CD8-positive, alpha-beta memory T cell (primary cell): Measurements from ENCODE around the gene TMEM190. TPM values are rescaled to one million over a fixed set of nuclear protein-coding genes. Genes with fewer than 3 reads are reported as not detected.
A peak's percentile ranks its signal among the peaks of the same experiment; 100 is the strongest.
"Not testable (repeated sequence)": the region's sequence is repeated elsewhere in the genome, so short reads cannot be mapped to it uniquely, and the experiment has no call there.

Experiments used
- CTCF ChIA-PET: fragments of 350-600 bp; sonication (Branson Sonifier 250); formaldehyde crosslinking; loops from one replicate; lab custom pipeline; 2021; ENCODE audit warnings: antibody characterized with exemption; lab: Charles Lee
- POLR2A ChIA-PET: fragments of 350-600 bp; sonication (Branson Sonifier 250); formaldehyde crosslinking; loops from one replicate; lab custom pipeline; 2021; ENCODE audit warnings: antibody characterized with exemption; lab: Charles Lee
- DNase-seq, 5 donors: peaks; one replicate each; pipeline versions ENCODE4 v3.0.0 to v3.0.0-alpha.2; 2020 to 2022; ENCODE audit warnings: mixed read lengths in 1 of 5
- H3K27ac ChIP-seq: one replicate; pipeline ENCODE4 v1.7.0; 2013; ENCODE audit warnings: low read depth, mild to moderate bottlenecking, low read length, moderate library complexity
- H3K27me3 ChIP-seq: 2 replicates; pipeline ENCODE4 v1.7.0; 2013; ENCODE audit warnings: low read length, mild to moderate bottlenecking; ENCODE audit not compliant: insufficient read depth, poor library complexity, severe bottlenecking
- H3K36me3 ChIP-seq: 2 replicates; pipeline ENCODE4 v1.7.0; 2013; ENCODE audit warnings: mild to moderate bottlenecking, low read length, moderate library complexity; ENCODE audit not compliant: insufficient read depth
- H3K4me1 ChIP-seq: 2 replicates; pipeline ENCODE4 v1.7.0; 2013; ENCODE audit warnings: mild to moderate bottlenecking, low read length, moderate library complexity; ENCODE audit not compliant: insufficient read depth
- H3K4me3 ChIP-seq: 2 replicates; pipeline ENCODE4 v1.7.0; 2013; ENCODE audit warnings: mild to moderate bottlenecking, low read length
- H3K9me3 ChIP-seq: 2 replicates; pipeline ENCODE4 v1.7.0; 2013; ENCODE audit warnings: mild to moderate bottlenecking, low read length
- H3K27ac Mint-ChIP-seq, 8 donors: one replicate each; pipeline ENCODE4 v1.8.0; 2020 to 2021; ENCODE audit warnings: mixed read lengths in 8 of 8, mild to moderate bottlenecking in 6 of 8, inconsistent platforms in 3 of 8, moderate library complexity in 3 of 8
- H3K27me3 Mint-ChIP-seq, 2 donors: one replicate each; pipeline ENCODE4 v1.8.0; 2020 to 2021; ENCODE audit warnings: mixed read lengths in 2 of 2, mild to moderate bottlenecking in 1 of 2, moderate library complexity in 1 of 2
- H3K36me3 Mint-ChIP-seq, 3 donors: one replicate each; pipeline ENCODE4 v1.8.0; 2020 to 2021; ENCODE audit warnings: mixed read lengths in 3 of 3, inconsistent platforms in 1 of 3, mild to moderate bottlenecking in 1 of 3
- H3K4me1 Mint-ChIP-seq, 3 donors: one replicate each; pipeline ENCODE4 v1.8.0; 2020 to 2021; ENCODE audit warnings: mixed read lengths in 3 of 3, inconsistent platforms in 1 of 3, mild to moderate bottlenecking in 1 of 3
- H3K4me3 Mint-ChIP-seq, 7 donors: one replicate each; pipeline ENCODE4 v1.8.0; 2020 to 2021; ENCODE audit warnings: mixed read lengths in 7 of 7, mild to moderate bottlenecking in 6 of 7, moderate library complexity in 4 of 7, inconsistent platforms in 2 of 7
- H3K9me3 Mint-ChIP-seq, 5 donors: one replicate each; pipeline ENCODE4 v1.8.0; 2020 to 2022; ENCODE audit warnings: mixed read lengths in 5 of 5, mild to moderate bottlenecking in 3 of 5, moderate library complexity in 2 of 5, inconsistent platforms in 1 of 5
- polyA plus RNA-seq: library from polyadenylated mRNA; unstranded; fragments of 300-500 nt; fragmentation: Illumina TruSeq; gene quantifications from one replicate; pipeline ENCODE4 v1.2.3, GENCODE V29; 2021
- total RNA-seq, 2 experiments: library from RNA; stranded (reverse); gene quantifications; one replicate each; pipeline ENCODE4 v1.2.3, GENCODE V29; 2021

The TMEM190 gene
- total and polyA plus RNA-seq, 3 experiments from 2014 or later: not detected

DNA sequence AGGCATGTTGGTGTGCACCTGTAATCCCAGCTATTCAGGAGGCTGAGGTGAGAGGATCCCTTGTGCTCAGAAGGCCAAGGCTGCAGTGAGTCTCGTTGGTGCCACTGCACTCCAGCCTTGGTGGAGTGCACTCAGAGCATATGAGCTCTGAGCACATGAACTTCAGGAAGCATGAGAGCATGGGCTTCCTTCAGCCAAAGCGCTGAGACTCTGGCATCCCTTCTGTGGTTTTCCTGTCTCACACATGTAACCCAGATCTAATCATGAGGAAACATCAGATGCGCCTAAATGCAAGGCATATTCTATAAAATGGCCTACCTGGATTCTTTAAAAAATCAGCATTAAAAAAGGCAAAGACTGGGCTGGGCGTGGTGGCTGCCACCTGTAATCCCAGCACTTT is 44.7 kb downstream of the TMEM190 start:
- CTCF ChIA-PET: interaction anchor here (0.7 kb wide), 1 partner anchor 187 kb away, joined by 6 read pairs; no protein-coding TSS in a partner anchor
- DNase-seq: peak in 4 of 5 donors; percentile 23 to 70 (median 50)

DNA sequence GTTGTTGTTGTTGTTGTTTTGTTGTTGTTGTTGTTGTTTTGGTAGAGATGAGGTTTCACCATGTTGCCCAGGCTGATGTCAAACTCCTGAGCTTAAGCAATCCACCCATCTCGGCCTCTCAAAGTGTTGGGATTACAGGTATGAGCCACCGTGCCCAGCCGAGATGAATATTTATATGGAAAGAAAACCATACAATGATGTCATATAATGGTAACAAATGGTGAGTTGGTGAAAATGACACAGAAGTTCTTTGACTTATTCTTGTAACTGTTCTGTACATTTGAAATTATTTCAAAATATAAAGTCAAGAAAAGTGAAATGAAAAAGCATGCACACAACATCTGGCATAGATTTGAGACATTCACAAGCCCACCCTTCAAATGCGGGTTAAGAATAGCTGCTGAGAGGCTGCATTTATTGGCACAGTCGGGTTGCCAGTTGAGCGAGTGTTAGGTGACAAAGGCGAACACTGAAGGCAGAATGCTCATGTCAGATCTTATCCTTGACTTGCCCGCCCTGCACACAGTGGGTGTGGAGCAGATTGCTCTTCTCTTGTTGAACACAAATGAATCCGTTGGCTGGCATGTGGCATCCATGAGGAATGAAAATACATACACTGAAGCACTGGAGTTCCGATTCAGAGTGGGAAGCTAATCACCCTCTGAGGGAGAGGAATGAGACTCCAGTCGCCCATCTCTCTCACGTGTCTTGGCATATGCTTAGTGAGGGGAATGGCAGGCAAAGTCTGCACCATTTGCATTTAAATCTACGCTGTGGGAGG is 46.8 kb downstream of the TMEM190 start:
- Mint-ChIP-seq H3K4me1 (peaks cover 6 to 22% (median 20%) of the 10 kb centered on the region in 3 donors), H3K36me3 (peaks cover 0 to 2% (median 0%) of the 10 kb centered on the region in 3 donors), H3K27ac (peak overlapping the region in 1 of 8 donors; percentile 66), H3K27me3 (peaks cover 20 to 31% of the 10 kb centered on the region in 2 donors), H3K9me3 (no peaks in the 10 kb centered on the region), H3K4me3 (no peak overlapping the region)
- Histone ChIP-seq H3K4me3 (no peak overlapping the region), H3K9me3 (no peaks in the 10 kb centered on the region), H3K27ac (no peak overlapping the region), H3K4me1 (peaks cover 20% of the 10 kb centered on the region), H3K36me3 (no peaks in the 10 kb centered on the region), H3K27me3 (peaks cover 2% of the 10 kb centered on the region)
- no peak for DNase-seq
- ChIA-PET CTCF (no interaction called here), POLR2A (no interaction called here)

More for the DNA sequence above, 44.7 kb downstream of the TMEM190 start:
- Mint-ChIP-seq H3K27me3 (peaks cover 18 to 27% of the 10 kb centered on the region in 2 donors), H3K4me3 (peak overlapping the region in 5 of 7 donors; percentile 23 to 57 (median 39)), H3K4me1 (peaks cover 6 to 25% (median 22%) of the 10 kb centered on the region in 3 donors), H3K27ac (peak overlapping the region in 6 of 8 donors; percentile 40 to 79 (median 66))
- H3K27ac ChIP-seq, H3K36me3 ChIP-seq, H3K27me3 ChIP-seq, H3K4me3 ChIP-seq, H3K9me3 ChIP-seq, H3K36me3 Mint-ChIP-seq, H3K9me3 Mint-ChIP-seq: not testable (repeated sequence)
- POLR2A ChIA-PET: interaction anchor here (0.6 kb wide), 1 partner anchor 203 kb away, joined by 6 read pairs; the partner anchor contains the start of gene ZNF784
- H3K4me1 ChIP-seq: peaks cover 26% of the 10 kb centered on the region

DNA sequence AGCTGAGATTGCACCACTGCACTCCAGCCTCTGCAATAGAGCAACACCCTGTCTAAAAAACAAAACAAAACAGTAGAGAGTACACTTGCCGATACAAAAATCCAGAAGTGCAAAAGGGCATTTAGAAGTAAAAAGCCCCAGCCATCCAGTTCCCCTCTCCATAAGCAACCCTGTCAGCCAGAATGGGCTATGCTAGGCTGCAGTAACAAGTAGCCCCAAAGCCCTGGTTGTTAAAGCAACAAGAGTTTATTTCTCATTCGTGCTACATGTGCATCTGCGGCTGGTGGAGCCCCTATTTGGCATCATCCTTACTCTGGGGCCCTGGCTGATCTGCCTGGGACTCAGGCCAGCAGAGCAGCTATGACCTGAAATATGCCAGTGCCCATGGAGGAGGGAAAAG is 47.9 kb downstream of the TMEM190 start:
- peaks cover 6% of the 10 kb centered on the region for H3K27me3 ChIP-seq
- H3K9me3 ChIP-seq: no peaks in the 10 kb centered on the region
- H3K4me3 ChIP-seq: no peak overlapping the region
- H3K27ac Mint-ChIP-seq: peak overlapping the region in 1 of 8 donors; percentile 5
- H3K9me3 Mint-ChIP-seq: no peaks in the 10 kb centered on the region
- H3K27ac ChIP-seq: no peak overlapping the region
- POLR2A ChIA-PET: no interaction called here
- H3K4me1 Mint-ChIP-seq: peaks cover 6 to 22% (median 19%) of the 10 kb centered on the region in 3 donors
- no peaks in the 10 kb centered on the region for H3K36me3 ChIP-seq
- H3K4me3 Mint-ChIP-seq: no peak overlapping the region
- CTCF ChIA-PET: interaction anchor here (1.1 kb wide), 1 partner anchor 80 kb away, joined by 3 read pairs; no protein-coding TSS in a partner anchor
- no peak for DNase-seq
- H3K36me3 Mint-ChIP-seq: peaks cover 0 to 2% (median 0%) of the 10 kb centered on the region in 3 donors
- peaks cover 21 to 40% of the 10 kb centered on the region in 2 donors for H3K27me3 Mint-ChIP-seq
- H3K4me1 ChIP-seq: peaks cover 19% of the 10 kb centered on the region

DNA sequence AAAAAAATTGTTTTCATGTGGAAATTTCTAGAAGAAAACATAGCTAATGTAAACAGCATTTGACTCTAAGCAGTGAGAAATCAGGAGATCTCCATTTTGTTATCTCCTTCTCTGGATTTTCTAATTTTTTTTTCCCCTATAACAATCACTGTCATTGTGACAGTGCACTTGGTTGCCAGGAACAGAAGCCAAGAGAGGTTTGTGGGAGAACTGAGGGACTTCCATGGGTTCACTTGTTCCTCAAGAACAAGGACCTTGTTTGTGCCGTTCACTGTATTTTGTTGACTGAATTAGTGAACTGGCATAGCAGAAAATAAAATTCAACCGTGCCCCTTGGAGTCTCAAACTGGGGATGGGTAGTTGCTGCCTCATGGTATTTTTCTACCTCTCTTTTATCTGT is 49.4 kb downstream of the TMEM190 start:
- Histone ChIP-seq H3K36me3 (no peaks in the 10 kb centered on the region), H3K27me3 (peaks cover 11% of the 10 kb centered on the region), H3K9me3 (no peaks in the 10 kb centered on the region), H3K27ac (no peak overlapping the region), H3K4me3 (no peak overlapping the region), H3K4me1 (peaks cover 14% of the 10 kb centered on the region)
- Mint-ChIP-seq H3K4me1 (peaks cover 6 to 12% (median 8%) of the 10 kb centered on the region in 3 donors), H3K27me3 (peaks cover 29 to 54% of the 10 kb centered on the region in 2 donors), H3K4me3 (no peak overlapping the region), H3K27ac (no peak overlapping the region), H3K9me3 (no peaks in the 10 kb centered on the region), H3K36me3 (peaks cover 0 to 2% (median 2%) of the 10 kb centered on the region in 3 donors)
- ChIA-PET POLR2A (no interaction called here), CTCF (interaction anchor here (1.1 kb wide), 1 partner anchor 284 kb away, joined by 3 read pairs; no protein-coding TSS in a partner anchor)
- no peak for DNase-seq

Other genes with a start within 250 kb of the TMEM190 start
- gene TNNT1, start 227.6 kb upstream of the TMEM190 start, total RNA-seq: not detected
- gene TNNT1, start 227.6 kb upstream of the TMEM190 start, polyA plus RNA-seq: not detected
- not detected for gene TNNI3, start 219.1 kb upstream of the TMEM190 start, total RNA-seq
- not detected for gene TNNI3, start 219.1 kb upstream of the TMEM190 start, polyA plus RNA-seq
- gene DNAAF3, start 210.2 kb upstream of the TMEM190 start, total RNA-seq: under 1 TPM in 1 of 2 experiments, not detected in 1; 0.27 TPM
- not detected for gene DNAAF3, start 210.2 kb upstream of the TMEM190 start, polyA plus RNA-seq
- gene SYT5, start 196.5 kb upstream of the TMEM190 start, total RNA-seq: not detected
- gene SYT5, start 196.5 kb upstream of the TMEM190 start, polyA plus RNA-seq: 0.37 TPM
- not detected for gene PTPRH, start 167.3 kb upstream of the TMEM190 start, total RNA-seq
- not detected for gene PTPRH, start 167.3 kb upstream of the TMEM190 start, polyA plus RNA-seq
- gene TMEM86B, start 148.1 kb upstream of the TMEM190 start, total RNA-seq: 10 to 100 TPM in 1 of 2 experiments, 1 to 10 TPM in 1; 8.5 to 10.3 TPM
- gene TMEM86B, start 148.1 kb upstream of the TMEM190 start, polyA plus RNA-seq: 2.9 TPM
- gene PPP6R1, start 117.8 kb upstream of the TMEM190 start, total RNA-seq: 100 to 1,000 TPM; 216 to 225 TPM
- 143 TPM for gene PPP6R1, start 117.8 kb upstream of the TMEM190 start, polyA plus RNA-seq
- 10 to 100 TPM; 82.9 to 84.1 TPM for gene HSPBP1, start 96.7 kb upstream of the TMEM190 start, total RNA-seq
- gene HSPBP1, start 96.7 kb upstream of the TMEM190 start, polyA plus RNA-seq: 46.4 TPM
- gene BRSK1, start 92.8 kb upstream of the TMEM190 start, total RNA-seq: 1 to 10 TPM; 4.1 to 5.7 TPM
- 0.82 TPM for gene BRSK1, start 92.8 kb upstream of the TMEM190 start, polyA plus RNA-seq
- gene TMEM150B, start 51.5 kb upstream of the TMEM190 start, total RNA-seq: under 1 TPM in 1 of 2 experiments, not detected in 1; 0.53 TPM
- gene TMEM150B, start 51.5 kb upstream of the TMEM190 start, polyA plus RNA-seq: not detected
- 10 to 100 TPM; 14.6 to 15.0 TPM for gene KMT5C, start 37.0 kb upstream of the TMEM190 start, total RNA-seq
- 1.6 TPM for gene KMT5C, start 37.0 kb upstream of the TMEM190 start, polyA plus RNA-seq
- not detected for gene COX6B2, start 22.1 kb upstream of the TMEM190 start, total RNA-seq
- not detected for gene COX6B2, start 22.1 kb upstream of the TMEM190 start, polyA plus RNA-seq
- not detected for gene GARIN5B, start 13.6 kb upstream of the TMEM190 start, total RNA-seq
- not detected for gene GARIN5B, start 13.6 kb upstream of the TMEM190 start, polyA plus RNA-seq
- gene IL11, start 6.4 kb upstream of the TMEM190 start, total RNA-seq: under 1 TPM; 0.27 to 0.37 TPM
- not detected for gene IL11, start 6.4 kb upstream of the TMEM190 start, polyA plus RNA-seq
- gene TMEM238, start 7.5 kb downstream of the TMEM190 start, total RNA-seq: 10 to 100 TPM; 13.3 to 14.1 TPM
- 1.9 TPM for gene TMEM238, start 7.5 kb downstream of the TMEM190 start, polyA plus RNA-seq
- 1,000 to 10,000 TPM; 2,376 to 2,381 TPM for gene RPL28, start 9.1 kb downstream of the TMEM190 start, total RNA-seq
- 615 TPM for gene RPL28, start 9.1 kb downstream of the TMEM190 start, polyA plus RNA-seq
- gene UBE2S, start 31.0 kb downstream of the TMEM190 start, total RNA-seq: 100 to 1,000 TPM; 263 to 291 TPM
- gene UBE2S, start 31.0 kb downstream of the TMEM190 start, polyA plus RNA-seq: 42.5 TPM
- not detected for gene SHISA7, start 66.5 kb downstream of the TMEM190 start, total RNA-seq
- not detected for gene SHISA7, start 66.5 kb downstream of the TMEM190 start, polyA plus RNA-seq
- gene ISOC2, start 84.8 kb downstream of the TMEM190 start, total RNA-seq: 10 to 100 TPM; 33.7 to 38.8 TPM
- gene ISOC2, start 84.8 kb downstream of the TMEM190 start, polyA plus RNA-seq: 32.0 TPM
- not detected for gene C19orf85, start 87.9 kb downstream of the TMEM190 start, total RNA-seq
- not detected for gene C19orf85, start 87.9 kb downstream of the TMEM190 start, polyA plus RNA-seq
- 1 to 10 TPM; 8.3 to 8.7 TPM for gene ZNF628, start 99.8 kb downstream of the TMEM190 start, total RNA-seq
- gene ZNF628, start 99.8 kb downstream of the TMEM190 start, polyA plus RNA-seq: 0.36 TPM
- 10 to 100 TPM; 27.5 to 28.4 TPM for gene NAT14, start 108.4 kb downstream of the TMEM190 start, total RNA-seq
- gene NAT14, start 108.4 kb downstream of the TMEM190 start, polyA plus RNA-seq: 7.0 TPM
- gene SSC5D, start 111.6 kb downstream of the TMEM190 start, total RNA-seq: 1 to 10 TPM in 1 of 2 experiments, under 1 TPM in 1; 0.35 to 1.2 TPM
- not detected for gene SSC5D, start 111.6 kb downstream of the TMEM190 start, polyA plus RNA-seq
- gene SBK2, start 160.3 kb downstream of the TMEM190 start, total RNA-seq: not detected
- gene SBK2, start 160.3 kb downstream of the TMEM190 start, polyA plus RNA-seq: not detected
- gene SBK3, start 168.7 kb downstream of the TMEM190 start, total RNA-seq: not detected
- gene SBK3, start 168.7 kb downstream of the TMEM190 start, polyA plus RNA-seq: not detected
- gene ZNF579, start 204.0 kb downstream of the TMEM190 start, total RNA-seq: 1 to 10 TPM; 6.0 to 6.6 TPM
- gene ZNF579, start 204.0 kb downstream of the TMEM190 start, polyA plus RNA-seq: 0.35 TPM
- gene FIZ1, start 222.7 kb downstream of the TMEM190 start, total RNA-seq: 10 to 100 TPM; 23.9 to 25.8 TPM
- gene FIZ1, start 222.7 kb downstream of the TMEM190 start, polyA plus RNA-seq: 4.6 TPM
- gene ZNF524, start 223.5 kb downstream of the TMEM190 start, total RNA-seq: 10 to 100 TPM; 13.9 to 15.8 TPM
- 35.9 TPM for gene ZNF524, start 223.5 kb downstream of the TMEM190 start, polyA plus RNA-seq
- gene ZNF865, start 228.8 kb downstream of the TMEM190 start, total RNA-seq: 10 to 100 TPM; 12.7 to 15.3 TPM
- 0.21 TPM for gene ZNF865, start 228.8 kb downstream of the TMEM190 start, polyA plus RNA-seq
- 1 to 10 TPM; 2.6 to 2.9 TPM for gene ZNF784, start 247.7 kb downstream of the TMEM190 start, total RNA-seq
- 1.0 TPM for gene ZNF784, start 247.7 kb downstream of the TMEM190 start, polyA plus RNA-seq